ENCODE results near the gene C11orf24. TPM values are rescaled to one million over a fixed set of nuclear protein-coding genes. Genes with fewer than 3 reads are reported as not detected.
A peak's percentile ranks its signal among the peaks of the same experiment; 100 is the strongest.

C11orf24 gene
- total and polyA plus RNA-seq, 10 of the 15 experiments (the other 5 are each of a cell fraction or from before 2014, with no cell fraction given): 4.3 to 104 (median 41.4) TPM

DNA sequence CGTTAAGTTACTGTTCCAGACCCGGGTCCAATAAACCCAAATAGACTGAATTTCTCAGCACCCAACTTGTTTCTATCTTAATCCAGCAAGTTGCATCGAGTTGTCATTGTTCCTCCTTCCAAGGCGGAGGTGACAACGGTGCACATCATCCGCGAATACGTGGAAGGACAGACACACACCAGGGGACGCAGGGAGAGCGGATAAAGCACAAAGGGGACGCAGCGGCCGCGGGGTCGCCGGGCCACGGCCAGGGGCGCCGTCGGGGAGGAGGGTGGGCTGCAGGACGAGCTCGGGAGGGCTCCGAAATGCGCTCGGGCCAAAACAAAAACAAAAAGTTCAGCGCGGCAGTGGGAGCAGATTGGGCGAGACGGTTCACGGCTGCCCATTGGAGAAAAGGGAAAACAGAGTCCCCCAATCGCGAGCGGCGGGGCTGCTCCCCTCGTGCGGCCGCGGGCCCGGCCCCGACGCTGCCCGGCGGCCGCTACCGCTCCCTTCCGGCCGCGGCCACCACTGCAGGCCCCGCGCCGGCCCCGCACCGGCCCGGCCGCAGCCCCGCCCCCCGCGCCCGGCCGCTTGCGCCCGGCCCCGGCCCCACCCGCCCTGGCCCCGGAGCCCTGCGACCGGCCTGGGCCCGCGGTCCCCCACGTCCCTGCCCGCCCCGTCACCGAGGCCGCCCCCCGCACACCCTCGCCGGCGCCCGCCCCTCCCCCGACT lies 59.2 kb downstream of the C11orf24 start:
- H3K9ac ChIP-seq (ENCODE audit: control insufficient read depth, insufficient read depth, low read length): peak overlapping the region; percentile 66
- H3K4me2 ChIP-seq (ENCODE audit: control insufficient read depth, insufficient read depth): peak overlapping the region; percentile 60
- no peaks in the 10 kb centered on the region for H3K36me3 ChIP-seq (ENCODE audit: control insufficient read depth in 2 of 2, insufficient read depth in 2 of 2, low read length in 1 of 2)
- peak overlapping the region; percentile 99 for H3K4me3 ChIP-seq
- ChIA-PET POLR2A (interaction anchor here (0.7 kb wide), 1 partner anchor 14 kb away, joined by 3 read pairs; no protein-coding TSS in a partner anchor), RAD21 (ENCODE audit: unreplicated experiment) (no interaction called here), SMC1A (ENCODE audit: uncharacterized antibody, unreplicated experiment) (interaction anchor here (1.3 to 3.2 kb wide), 2 partner anchors 85 to 204 kb away, joined by 6 to 14 read pairs; no protein-coding TSS in a partner anchor), CTCF (interaction anchor here (0.6 to 4.8 kb wide), 4 partner anchors 9 to 142 kb away, joined by 3 to 51 read pairs (median 6); no protein-coding TSS in a partner anchor)
- intact Hi-C loops (cut with micrococcal nuclease; ENCODE audit: unreplicated experiment): no loop called here
- peaks cover 33% of the 10 kb centered on the region for H3K79me2 ChIP-seq (ENCODE audit: control insufficient read depth, insufficient read depth, low read length)
- H3K27me3 ChIP-seq (replicated peaks in 1 of 2; ENCODE audit: control insufficient read depth in 2 of 2, insufficient read depth in 2 of 2, low read length in 1 of 2): no peaks in the 10 kb centered on the region
- H3K27ac ChIP-seq (ENCODE audit: control insufficient read depth, insufficient read depth): peak overlapping the region; percentile 58
- peak overlapping the region; percentile 48 for H2AFZ ChIP-seq (ENCODE audit: control insufficient read depth, low read depth, low read length)
- in situ Hi-C loops (cut with MboI): no loop called here
- no peak for FAIRE-seq
- under 1% methylated on average over 33 of the region's 80 CpGs for WGBS (ENCODE audit: insufficient coverage, insufficient replicate concordance, low lambda C conversion rate, missing lambda C conversion rate)
- H4K20me1 ChIP-seq (ENCODE audit: control insufficient read depth, insufficient read depth): peaks cover 9% of the 10 kb centered on the region
- no TSS peak for BruUV-seq (replicated peaks)
- TF ChIP-seq, protein P1, sequence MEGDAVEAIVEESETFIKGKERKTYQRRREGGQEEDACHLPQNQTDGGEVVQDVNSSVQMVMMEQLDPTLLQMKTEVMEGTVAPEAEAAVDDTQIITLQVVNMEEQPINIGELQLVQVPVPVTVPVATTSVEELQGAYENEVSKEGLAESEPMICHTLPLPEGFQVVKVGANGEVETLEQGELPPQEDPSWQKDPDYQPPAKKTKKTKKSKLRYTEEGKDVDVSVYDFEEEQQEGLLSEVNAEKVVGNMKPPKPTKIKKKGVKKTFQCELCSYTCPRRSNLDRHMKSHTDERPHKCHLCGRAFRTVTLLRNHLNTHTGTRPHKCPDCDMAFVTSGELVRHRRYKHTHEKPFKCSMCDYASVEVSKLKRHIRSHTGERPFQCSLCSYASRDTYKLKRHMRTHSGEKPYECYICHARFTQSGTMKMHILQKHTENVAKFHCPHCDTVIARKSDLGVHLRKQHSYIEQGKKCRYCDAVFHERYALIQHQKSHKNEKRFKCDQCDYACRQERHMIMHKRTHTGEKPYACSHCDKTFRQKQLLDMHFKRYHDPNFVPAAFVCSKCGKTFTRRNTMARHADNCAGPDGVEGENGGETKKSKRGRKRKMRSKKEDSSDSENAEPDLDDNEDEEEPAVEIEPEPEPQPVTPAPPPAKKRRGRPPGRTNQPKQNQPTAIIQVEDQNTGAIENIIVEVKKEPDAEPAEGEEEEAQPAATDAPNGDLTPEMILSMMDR (IDR thresholded peaks at IDR 0.05 in 2 of 3, conservative IDR thresholded peaks at IDR 0.05 in 1 of 3; ENCODE audit: control insufficient read depth in 2 of 3, extremely low read depth in 1 of 3, insufficient read depth in 1 of 3, low read depth in 3 of 3, low read length in 3 of 3): peak; percentile 17 to 38 (median 21); a peak in 3 of 6 replicates
- TF ChIP-seq, protein P2, sequence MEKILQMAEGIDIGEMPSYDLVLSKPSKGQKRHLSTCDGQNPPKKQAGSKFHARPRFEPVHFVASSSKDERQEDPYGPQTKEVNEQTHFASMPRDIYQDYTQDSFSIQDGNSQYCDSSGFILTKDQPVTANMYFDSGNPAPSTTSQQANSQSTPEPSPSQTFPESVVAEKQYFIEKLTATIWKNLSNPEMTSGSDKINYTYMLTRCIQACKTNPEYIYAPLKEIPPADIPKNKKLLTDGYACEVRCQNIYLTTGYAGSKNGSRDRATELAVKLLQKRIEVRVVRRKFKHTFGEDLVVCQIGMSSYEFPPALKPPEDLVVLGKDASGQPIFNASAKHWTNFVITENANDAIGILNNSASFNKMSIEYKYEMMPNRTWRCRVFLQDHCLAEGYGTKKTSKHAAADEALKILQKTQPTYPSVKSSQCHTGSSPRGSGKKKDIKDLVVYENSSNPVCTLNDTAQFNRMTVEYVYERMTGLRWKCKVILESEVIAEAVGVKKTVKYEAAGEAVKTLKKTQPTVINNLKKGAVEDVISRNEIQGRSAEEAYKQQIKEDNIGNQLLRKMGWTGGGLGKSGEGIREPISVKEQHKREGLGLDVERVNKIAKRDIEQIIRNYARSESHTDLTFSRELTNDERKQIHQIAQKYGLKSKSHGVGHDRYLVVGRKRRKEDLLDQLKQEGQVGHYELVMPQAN (conservative IDR thresholded peaks at IDR 0.05): peak; percentile 81
- no peak for TF ChIP-seq CREM (IDR thresholded peaks at IDR 0.05; ENCODE audit: low read depth)
- no peak for TF ChIP-seq EGR1 (IDR thresholded peaks at IDR 0.05; ENCODE audit: borderline replicate concordance in 1 of 2, low read depth in 2 of 2, low read length in 2 of 2)
- TF ChIP-seq SMAD1 (IDR thresholded peaks at IDR 0.05; ENCODE audit: low read depth, partially characterized antibody): no peak
- TF ChIP-seq SIN3A (IDR thresholded peaks at IDR 0.05; ENCODE audit: low read depth, low read length): peak; percentile 33; the same call in 1 of the 2 replicates
- no peak for TF ChIP-seq TCF3 (IDR thresholded peaks at IDR 0.05; ENCODE audit: borderline replicate concordance, insufficient read depth, low read depth, low read length)
- TF ChIP-seq IKZF1 (conservative IDR thresholded peaks at IDR 0.05): peak; percentile 51; the same call in 1 of the 2 replicates
- TF ChIP-seq RELA (IDR thresholded peaks at IDR 0.05; ENCODE audit: borderline replicate concordance, partially characterized antibody): peak; percentile 27
- TF ChIP-seq YY1 (IDR thresholded peaks at IDR 0.05; ENCODE audit: low read depth, low read length): no peak
- no peak for TF ChIP-seq CHD1 (IDR thresholded peaks at IDR 0.05; ENCODE audit: low read depth, low read length)
- no peak for TF ChIP-seq TARDBP (IDR thresholded peaks at IDR 0.05; ENCODE audit: borderline replicate concordance)
- TF ChIP-seq HDGF (IDR thresholded peaks at IDR 0.05): 0 out of 2 replicates have a peak, but pooled peaks have one; percentile 28
- TF ChIP-seq, protein P3, sequence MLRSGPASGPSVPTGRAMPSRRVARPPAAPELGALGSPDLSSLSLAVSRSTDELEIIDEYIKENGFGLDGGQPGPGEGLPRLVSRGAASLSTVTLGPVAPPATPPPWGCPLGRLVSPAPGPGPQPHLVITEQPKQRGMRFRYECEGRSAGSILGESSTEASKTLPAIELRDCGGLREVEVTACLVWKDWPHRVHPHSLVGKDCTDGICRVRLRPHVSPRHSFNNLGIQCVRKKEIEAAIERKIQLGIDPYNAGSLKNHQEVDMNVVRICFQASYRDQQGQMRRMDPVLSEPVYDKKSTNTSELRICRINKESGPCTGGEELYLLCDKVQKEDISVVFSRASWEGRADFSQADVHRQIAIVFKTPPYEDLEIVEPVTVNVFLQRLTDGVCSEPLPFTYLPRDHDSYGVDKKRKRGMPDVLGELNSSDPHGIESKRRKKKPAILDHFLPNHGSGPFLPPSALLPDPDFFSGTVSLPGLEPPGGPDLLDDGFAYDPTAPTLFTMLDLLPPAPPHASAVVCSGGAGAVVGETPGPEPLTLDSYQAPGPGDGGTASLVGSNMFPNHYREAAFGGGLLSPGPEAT (IDR thresholded peaks at IDR 0.05; ENCODE audit: low read depth): peak; percentile 47
- TF ChIP-seq SP1 (IDR thresholded peaks at IDR 0.05; ENCODE audit: low read depth, low read length): no peak
- TF ChIP-seq NFYB (IDR thresholded peaks at IDR 0.05; ENCODE audit: insufficient read depth, low read depth, low read length): peak; percentile 85
- TF ChIP-seq CHD2 (IDR thresholded peaks at IDR 0.05; ENCODE audit: borderline replicate concordance, low read depth, low read length): 0 out of 2 replicates have a peak, but pooled peaks have one; percentile 15
- peak; percentile 47 to 81; a peak in 3 of 4 replicates for TF ChIP-seq BHLHE40 (IDR thresholded peaks at IDR 0.05; ENCODE audit: borderline replicate concordance in 1 of 2, low read depth in 2 of 2, low read length in 1 of 2)
- peaks cover 11% of the 10 kb centered on the region for H3K4me1 ChIP-seq (ENCODE audit: control insufficient read depth, insufficient read depth, low read length)
- ATAC-seq: peak; percentile 88
- H3K9me3 ChIP-seq (replicated peaks; ENCODE audit: control insufficient read depth, insufficient read depth, low read length): no peaks in the 10 kb centered on the region
- DNase-seq (ENCODE audit: low read depth, low spot score): no peak
